ENCODE data around the gene GSK3B. TPM values are rescaled to one million over a fixed set of nuclear protein-coding genes. Genes with fewer than 3 reads are reported as not detected.

GSK3B gene
- total and polyA plus RNA-seq, 3 donors from 2014 or later = 64.9 to 73.1 (median 65.1) TPM

GRCh38 chr3:119818937-119819336 lies 275.3 kb downstream of the GSK3B start:
- intact Hi-C loops (cut with DNase I; ENCODE audit: low total_unique reads) = no loop called here
- 85% methylated on average over 2 of the region's 2 CpGs for WGBS, 2 donors
- no peak for DNase-seq

GRCh38 chr3:119817583-119818363 lies 276.5 kb downstream of the GSK3B start:
- TF ChIP-seq CTCF (IDR thresholded peaks at IDR 0.05) = no peak
- intact Hi-C loops (cut with DNase I; ENCODE audit: low total_unique reads) = no loop called here
- WGBS, 2 donors = 70 to 75% methylated on average over 13 of the region's 13 CpGs
- no peaks in the 10 kb centered on the region for H3K4me1 ChIP-seq
- H3K27me3 ChIP-seq = no peaks in the 10 kb centered on the region
- H3K27ac ChIP-seq = no peak overlapping the region
- no peak overlapping the region for H3K4me3 ChIP-seq
- no peak for DNase-seq
- no peaks in the 10 kb centered on the region for H3K36me3 ChIP-seq (ENCODE audit: low read depth, missing control alignments)
- H3K9me3 ChIP-seq = no peaks in the 10 kb centered on the region

More at GRCh38 chr3:119818937-119819336, 275.3 kb downstream of the GSK3B start:
- H3K36me3 ChIP-seq (ENCODE audit: low read depth, missing control alignments) = no peaks in the 10 kb centered on the region
- H3K27ac ChIP-seq = no peak overlapping the region
- H3K4me3 ChIP-seq = no peak overlapping the region
- no peaks in the 10 kb centered on the region for H3K9me3 ChIP-seq
- H3K27me3 ChIP-seq = no peaks in the 10 kb centered on the region
- no peaks in the 10 kb centered on the region for H3K4me1 ChIP-seq
- TF ChIP-seq POLR2A (IDR thresholded peaks at IDR 0.05) = no peak
- TF ChIP-seq CTCF (IDR thresholded peaks at IDR 0.05) = no peak

- 90 to 97% methylated on average over 5 to 12 of the region's 12 CpGs for WGBS, 2 donors
- Histone ChIP-seq H3K27ac (no peak overlapping the region), H3K4me1 (no peaks in the 10 kb centered on the region), H3K4me3 (no peak overlapping the region), H3K9me3 (no peaks in the 10 kb centered on the region), H3K36me3 (ENCODE audit: low read depth, missing control alignments) (no peaks in the 10 kb centered on the region), H3K27me3 (no peaks in the 10 kb centered on the region)
- TF ChIP-seq CTCF (IDR thresholded peaks at IDR 0.05) = no peak
- TF ChIP-seq POLR2A (IDR thresholded peaks at IDR 0.05) = no peak
- no peak for DNase-seq
- intact Hi-C loops (cut with DNase I; ENCODE audit: low total_unique reads) = no loop called here
Observed at GRCh38 chr3:119817071-119817470, 277.2 kb downstream of the GSK3B start.

GRCh38 chr3:119815716-119816115 lies 278.5 kb downstream of the GSK3B start:
- H3K27me3 ChIP-seq = no peaks in the 10 kb centered on the region
- H3K36me3 ChIP-seq (ENCODE audit: low read depth, missing control alignments) = no peaks in the 10 kb centered on the region
- H3K4me1 ChIP-seq = no peaks in the 10 kb centered on the region
- no peak for DNase-seq
- intact Hi-C loops (cut with DNase I; ENCODE audit: low total_unique reads) = no loop called here
- 86 to 91% methylated on average over 1 to 8 of the region's 8 CpGs for WGBS, 2 donors
- no peak overlapping the region for H3K4me3 ChIP-seq
- TF ChIP-seq CTCF (IDR thresholded peaks at IDR 0.05) = no peak
- TF ChIP-seq POLR2A (IDR thresholded peaks at IDR 0.05) = no peak
- H3K9me3 ChIP-seq = no peaks in the 10 kb centered on the region
- H3K27ac ChIP-seq = no peak overlapping the region
